Body of pancreas (tissue), 4 donors: Measurements from ENCODE around the gene IFT88. TPM values are rescaled to one million over a fixed set of nuclear protein-coding genes. Genes with fewer than 3 reads are reported as not detected.

ENCODE experiments used
- ATAC-seq: fragments of 150-250 bp; one replicate; pipeline ENCODE4 v1.9.1; 2016
- DNase-seq, 4 donors: peaks; one replicate each; pipeline ENCODE4 v3.0.0-alpha.2; 2019
- H3K27ac ChIP-seq, 4 donors: fragments of 200-600 bp; sonication (generic); 1 replicate in 3 of 4; 2 replicates in 1 of 4; pipeline versions ENCODE4 v1.5.1 to v1.6.1; 2016 to 2019; ENCODE audit warnings: mild to moderate bottlenecking in 1 of 4, mixed read lengths in 1 of 4, moderate library complexity in 1 of 4
- H3K27me3 ChIP-seq, 2 donors: fragments of 200-600 bp; sonication (generic); one replicate each; pipeline ENCODE4 v1.6.0; 2016; ENCODE audit warnings: mild to moderate bottlenecking in 1 of 2
- H3K36me3 ChIP-seq, 2 donors: fragments of 200-600 bp; sonication (generic); replicated peaks in 1 of 2; 2 replicates each; pipeline ENCODE4 v1.5.1; 2016; ENCODE audit warnings: low read depth in 2 of 2; ENCODE audit not compliant: insufficient read depth in 1 of 2
- H3K4me1 ChIP-seq: fragments of 200-600 bp; sonication (generic); one replicate; pipeline ENCODE4 v1.6.0; 2016
- H3K4me3 ChIP-seq, 2 donors: fragments of 200-600 bp; sonication (generic); 1 replicate in 1 of 2; 2 replicates in 1 of 2; pipeline ENCODE4 v1.5.1; 2016 to 2019
- H3K9me3 ChIP-seq, 3 donors: fragments of 200-600 bp; sonication (generic); 1 replicate in 2 of 3; 2 replicates in 1 of 3; pipeline ENCODE4 v1.5.1; 2016
- CTCF ChIP-seq, 7 experiments: fragments of 450-650 bp in 4 of 7; fragments of 200-600 bp in 3 of 7; sonication (generic) in 3 of 7; IDR thresholded peaks; one replicate each; pipeline ENCODE4 v1.5.1; 2016 to 2019; ENCODE audit warnings: antibody characterized with exemption in 7 of 7
- POLR2A ChIP-seq, 3 donors: fragments of 450-650 bp; IDR thresholded peaks; one replicate each; pipeline ENCODE4 v1.6.1; 2016; ENCODE audit warnings: antibody characterized with exemption in 3 of 3, mild to moderate bottlenecking in 2 of 3
- WGBS, 2 donors: methylation state at CpG; one replicate each; pipeline ENCODE4 v1.1.5; 2017; 5-methylcytosine and 5-hydroxymethylcytosine counted together
- intact Hi-C: fragments of 100-400 bp; cut with DNase I; formaldehyde crosslinking; loops from one replicate; pipeline ENCODE4 v1.15.1; 2023
- total RNA-seq, 2 donors: library from RNA; depleted of rRNA; stranded (reverse); fragments of >200 nt; gene quantifications; one replicate each; pipeline ENCODE4 v1.1.0, GENCODE V29; 2016

The IFT88 gene
- 10 to 100 TPM in 1 of 2 donors, 1 to 10 TPM in 1; 9.6 to 16.5 TPM for total RNA-seq

GRCh38 chr13:20566898-20567874, at the start of gene IFT88:
Gene IFT88 (plus strand): TSS chr13:20567157. CDS start chr13:20574386, 7,229 bp downstream.
- Histone ChIP-seq H3K4me1 (peaks cover 7% of the 10 kb centered on the region), H3K36me3 (no peaks in the 10 kb centered on the region), H3K27me3 (no peaks in the 10 kb centered on the region), H3K27ac (peak within 1 kb of the TSS; percentile 66 to 95 (median 86)), H3K4me3 (peak within 1 kb of the TSS; percentile 70 to 90), H3K9me3 (no peaks in the 10 kb centered on the region)
- 1% methylated on average over 39 to 51 of the region's 74 CpGs for WGBS, 2 donors
- intact Hi-C loops, result no loop called here
- peak; percentile 35 to 75 (median 73) for TF ChIP-seq POLR2A (IDR thresholded peaks at IDR 0.05)
- TF ChIP-seq CTCF (IDR thresholded peaks at IDR 0.05), result no peak
- DNase-seq (peak; percentile 83 to 89 (median 88)), ATAC-seq (peak; percentile 96)

- ATAC-seq, result no peak
- no peaks in the 10 kb centered on the region for H3K9me3 ChIP-seq
- 68 to 76% methylated on average over 7 of the region's 7 CpGs for WGBS, 2 donors
These were observed 48.3 kb upstream of the IFT88 start for GRCh38 chr13:20518660-20519100.

GRCh38 chr13:20519875-20520274, 47.1 kb upstream of the IFT88 start:
- Histone ChIP-seq H3K27ac (no peak overlapping the region), H3K4me1 (peaks cover 15% of the 10 kb centered on the region), H3K9me3 (no peaks in the 10 kb centered on the region), H3K4me3 (no peak overlapping the region), H3K27me3 (no peaks in the 10 kb centered on the region), H3K36me3 (no peaks in the 10 kb centered on the region)
- ATAC-seq (no peak), DNase-seq (no peak)
- WGBS, 2 donors, result 60% methylated on average over 1 of the region's 1 CpG
- TF ChIP-seq POLR2A (IDR thresholded peaks at IDR 0.05), result no peak
- TF ChIP-seq CTCF (IDR thresholded peaks at IDR 0.05), result no peak
- intact Hi-C loops, result no loop called here

More at GRCh38 chr13:20518660-20519100, 48.3 kb upstream of the IFT88 start:
- Histone ChIP-seq H3K27me3 (no peaks in the 10 kb centered on the region), H3K4me3 (no peak overlapping the region), H3K36me3 (no peaks in the 10 kb centered on the region), H3K4me1 (peaks cover 8% of the 10 kb centered on the region), H3K27ac (no peak overlapping the region)
- TF ChIP-seq POLR2A (IDR thresholded peaks at IDR 0.05) (no peak), CTCF (IDR thresholded peaks at IDR 0.05) (no peak)
- no peak for DNase-seq
- intact Hi-C loops, result no loop called here

- H3K4me1 ChIP-seq, result peaks cover 20% of the 10 kb centered on the region
- TF ChIP-seq CTCF (IDR thresholded peaks at IDR 0.05) (no peak), POLR2A (IDR thresholded peaks at IDR 0.05) (no peak)
These were observed 45.4 kb upstream of the IFT88 start for GRCh38 chr13:20521364-20522115.

More at GRCh38 chr13:20521364-20522115, 45.4 kb upstream of the IFT88 start:
- DNase-seq (no peak), ATAC-seq (no peak)
- Histone ChIP-seq H3K4me3 (no peak overlapping the region), H3K27ac (no peak overlapping the region), H3K36me3 (no peaks in the 10 kb centered on the region), H3K27me3 (no peaks in the 10 kb centered on the region), H3K9me3 (no peaks in the 10 kb centered on the region)
- WGBS, 2 donors, result 88 to 93% methylated on average over 5 of the region's 5 CpGs
- intact Hi-C loops, result no loop called here
